ENCODE results near the gene SRD5A2. TPM values are rescaled to one million over a fixed set of nuclear protein-coding genes. Genes with fewer than 3 reads are reported as not detected.

Gene SRD5A2, protein sequence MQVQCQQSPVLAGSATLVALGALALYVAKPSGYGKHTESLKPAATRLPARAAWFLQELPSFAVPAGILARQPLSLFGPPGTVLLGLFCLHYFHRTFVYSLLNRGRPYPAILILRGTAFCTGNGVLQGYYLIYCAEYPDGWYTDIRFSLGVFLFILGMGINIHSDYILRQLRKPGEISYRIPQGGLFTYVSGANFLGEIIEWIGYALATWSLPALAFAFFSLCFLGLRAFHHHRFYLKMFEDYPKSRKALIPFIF
- not detected in 2 replicates for total RNA-seq

DNA sequence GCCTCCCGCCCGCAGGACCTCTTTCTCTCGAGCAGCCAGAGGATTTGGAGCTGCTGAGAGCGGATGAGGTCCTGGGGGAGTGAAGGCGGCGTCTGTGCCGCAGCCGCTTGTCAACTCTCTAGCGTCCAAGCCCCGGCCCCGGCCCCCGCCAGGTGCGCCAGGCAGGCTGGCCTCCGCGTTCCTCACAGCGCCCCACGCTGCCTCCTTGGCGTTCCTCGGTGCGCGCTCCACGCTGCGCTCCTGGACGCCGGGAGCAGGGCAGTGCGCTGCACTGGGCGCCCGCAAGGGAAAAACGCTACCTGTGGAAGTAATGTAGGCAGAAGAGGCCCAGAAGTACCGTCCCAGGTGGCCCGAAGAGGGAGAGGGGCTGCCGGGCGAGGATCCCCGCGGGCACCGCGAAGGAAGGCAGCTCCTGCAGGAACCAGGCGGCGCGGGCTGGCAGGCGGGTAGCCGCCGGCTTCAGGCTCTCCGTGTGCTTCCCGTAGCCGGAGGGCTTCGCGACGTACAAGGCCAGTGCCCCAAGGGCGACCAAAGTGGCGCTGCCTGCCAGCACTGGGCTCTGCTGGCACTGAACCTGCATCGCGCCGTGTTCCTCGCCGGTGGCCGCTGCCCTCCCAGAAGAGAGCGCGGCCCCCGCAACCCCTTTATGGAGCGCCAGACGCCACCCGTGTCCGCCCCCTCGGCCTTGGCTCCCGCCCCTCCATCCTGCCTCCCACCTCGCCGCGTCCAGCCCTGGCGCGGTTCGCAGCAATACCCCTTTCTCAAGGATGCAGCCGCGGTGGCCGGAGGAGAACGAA is at the start of gene SRD5A2:
Gene SRD5A2 (minus strand): TSS at position 618 of the 797 bp plus-strand sequence. CDS start 38 bp downstream, at position 580.

Other genes starting within 250 kb of the SRD5A2 start
- 0.14 TPM in 1 of 2 replicates, not detected in the other for gene XDH, start 166.2 kb downstream of the SRD5A2 start, total RNA-seq

All from smooth muscle cell of bladder (primary cell).